HG03575 (cell line): ENCODE data around the gene GMDS.
"Not testable (repeated sequence)": the region's sequence is repeated elsewhere in the genome, so short reads cannot be mapped to it uniquely, and the experiment has no call there.

Experiments
- ATAC-seq: cut with Tn5 transposase; IDR thresholded peaks from one replicate; pipeline ENCODE4 v1.9.1; 2021; ENCODE audit not compliant: unreplicated experiment, insufficient number of reproducible peaks, low FRiP score; ENCODE audit errors: extremely low read depth

Gene GMDS

GRCh38 chr6:1709234-1709641, 536.2 kb downstream of the GMDS start:
- ATAC-seq = no peak

GRCh38 chr6:1708820-1709219, 536.6 kb downstream of the GMDS start:
- ATAC-seq = no peak

DNA sequence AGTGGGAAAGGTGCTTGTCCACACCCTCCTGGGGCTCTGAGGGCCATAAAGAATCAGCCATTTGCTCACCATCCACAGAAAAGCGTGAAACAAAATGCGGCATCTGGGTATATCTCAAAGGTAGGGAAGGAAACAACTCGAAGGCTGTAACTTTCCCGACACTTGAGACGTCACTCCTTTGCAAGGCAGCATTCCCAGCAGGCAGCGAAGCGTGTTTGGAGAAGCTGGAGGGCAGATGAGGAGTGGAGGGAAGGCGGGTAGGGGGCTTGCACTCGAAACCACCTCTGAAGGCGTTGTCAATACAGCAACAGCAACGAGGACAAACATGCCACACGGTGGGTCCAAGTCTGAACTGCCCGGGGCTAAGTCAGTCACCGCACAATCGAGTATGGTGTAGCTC, 537.3 kb downstream of the GMDS start:
- ATAC-seq = no peak

GRCh38 chr6:1705630-1706029, 539.8 kb downstream of the GMDS start:
- no peak for ATAC-seq

- no peak for ATAC-seq
Observed at GRCh38 chr6:1705183-1705582, 540.2 kb downstream of the GMDS start.

DNA sequence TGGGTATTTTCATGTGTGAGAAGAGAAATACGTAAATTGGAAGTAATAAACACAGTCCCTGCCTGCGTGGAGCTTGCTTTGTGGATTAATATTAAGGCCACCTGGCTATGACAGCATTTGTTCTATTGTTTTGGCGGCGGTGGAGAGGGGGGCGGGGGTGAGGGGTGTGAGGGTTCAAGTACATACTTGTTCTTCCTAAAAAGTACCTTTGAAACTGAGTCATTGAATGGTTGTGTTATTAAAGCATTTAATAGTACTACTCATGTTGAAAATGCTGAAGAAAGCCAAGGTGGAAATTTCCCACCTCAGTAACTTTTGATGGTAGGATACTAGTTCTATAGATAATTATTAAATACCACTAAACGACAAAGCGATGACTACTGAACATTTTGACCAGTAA, 540.7 kb downstream of the GMDS start:
- ATAC-seq = no peak

- ATAC-seq = no peak
Observed at GRCh38 chr6:1703923-1704322, 541.5 kb downstream of the GMDS start.

GRCh38 chr6:1703091-1703855, 542.1 kb downstream of the GMDS start:
- ATAC-seq = no peak

DNA sequence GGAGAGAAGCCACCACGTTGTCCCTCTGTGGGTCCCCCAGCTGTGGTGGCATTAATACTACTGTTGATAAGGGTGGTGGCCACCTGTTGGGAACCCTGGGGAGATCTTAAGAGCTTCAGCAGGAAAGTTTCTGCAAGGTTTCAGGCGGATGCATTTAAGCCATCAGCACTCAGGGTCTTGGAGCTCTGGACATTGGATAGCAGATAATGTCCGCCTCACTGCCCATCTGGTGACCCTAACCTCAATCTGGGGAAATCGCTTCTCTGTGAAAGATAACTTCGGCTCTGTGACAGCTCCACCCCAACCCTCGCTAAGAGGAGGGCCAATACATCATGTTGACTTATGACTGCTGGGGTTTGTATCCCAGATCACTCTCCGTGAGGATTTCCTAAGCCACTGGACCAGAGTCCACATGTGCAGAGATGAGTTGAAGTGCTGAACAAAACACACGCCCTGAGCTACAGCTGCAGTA, 542.8 kb downstream of the GMDS start:
- no peak for ATAC-seq

GRCh38 chr6:1701668-1702353, 543.6 kb downstream of the GMDS start:
- no peak for ATAC-seq

GRCh38 chr6:1700278-1700967, 545.0 kb downstream of the GMDS start:
- no peak for ATAC-seq

DNA sequence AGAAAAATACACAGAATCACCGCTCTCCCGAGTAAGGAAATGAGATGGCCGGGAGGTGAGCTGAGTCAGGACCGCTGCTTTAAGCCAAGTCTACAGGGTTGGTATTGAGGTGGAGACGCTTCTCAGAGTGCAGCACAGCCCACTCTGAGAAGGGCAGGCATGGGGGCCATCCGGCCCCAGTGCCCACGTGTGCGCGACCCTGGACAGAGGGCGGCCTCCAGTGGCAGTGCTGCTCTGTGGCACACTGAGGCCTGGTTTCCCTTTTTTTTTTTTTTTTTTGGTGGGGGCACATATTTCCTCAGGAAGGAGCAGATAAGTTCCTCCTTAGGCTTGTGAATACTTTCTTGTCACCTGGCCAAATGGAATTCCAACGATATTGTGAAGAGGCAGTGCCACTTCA, 546.9 kb downstream of the GMDS start:
- ATAC-seq = no peak

DNA sequence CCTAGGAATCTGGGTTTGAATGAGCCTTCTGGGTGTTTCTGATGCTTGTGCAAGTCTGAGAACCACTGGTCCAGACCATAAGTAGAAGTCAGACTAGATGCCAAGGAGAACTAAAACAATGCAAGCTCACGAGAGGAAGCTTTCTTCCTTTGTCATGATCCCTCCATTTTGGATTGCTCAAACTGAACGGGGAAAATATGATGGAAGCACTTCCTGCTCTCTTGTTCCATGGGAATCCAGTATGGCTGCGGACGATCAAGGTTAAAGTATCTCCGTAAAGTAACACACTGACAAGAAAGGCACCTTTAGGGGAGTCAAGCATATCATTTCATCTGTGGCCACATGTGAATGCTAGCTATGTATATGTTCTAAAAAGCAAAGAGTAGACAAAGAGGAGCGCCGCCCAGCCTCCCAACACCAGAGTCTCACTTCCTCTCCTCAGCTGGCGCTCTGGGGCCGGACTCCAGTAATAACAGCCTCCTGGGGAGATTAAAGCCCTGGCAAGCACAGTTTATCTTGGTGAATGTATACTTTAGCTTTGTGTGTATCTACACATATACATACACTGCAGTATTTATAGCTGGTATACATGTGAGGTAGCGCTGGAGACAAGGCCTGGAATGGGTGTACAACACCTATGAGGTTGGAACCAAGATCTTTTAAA, 547.6 kb downstream of the GMDS start:
- ATAC-seq = no peak

- no peak for ATAC-seq
Observed at GRCh38 chr6:1696463-1696850, 548.9 kb downstream of the GMDS start.

DNA sequence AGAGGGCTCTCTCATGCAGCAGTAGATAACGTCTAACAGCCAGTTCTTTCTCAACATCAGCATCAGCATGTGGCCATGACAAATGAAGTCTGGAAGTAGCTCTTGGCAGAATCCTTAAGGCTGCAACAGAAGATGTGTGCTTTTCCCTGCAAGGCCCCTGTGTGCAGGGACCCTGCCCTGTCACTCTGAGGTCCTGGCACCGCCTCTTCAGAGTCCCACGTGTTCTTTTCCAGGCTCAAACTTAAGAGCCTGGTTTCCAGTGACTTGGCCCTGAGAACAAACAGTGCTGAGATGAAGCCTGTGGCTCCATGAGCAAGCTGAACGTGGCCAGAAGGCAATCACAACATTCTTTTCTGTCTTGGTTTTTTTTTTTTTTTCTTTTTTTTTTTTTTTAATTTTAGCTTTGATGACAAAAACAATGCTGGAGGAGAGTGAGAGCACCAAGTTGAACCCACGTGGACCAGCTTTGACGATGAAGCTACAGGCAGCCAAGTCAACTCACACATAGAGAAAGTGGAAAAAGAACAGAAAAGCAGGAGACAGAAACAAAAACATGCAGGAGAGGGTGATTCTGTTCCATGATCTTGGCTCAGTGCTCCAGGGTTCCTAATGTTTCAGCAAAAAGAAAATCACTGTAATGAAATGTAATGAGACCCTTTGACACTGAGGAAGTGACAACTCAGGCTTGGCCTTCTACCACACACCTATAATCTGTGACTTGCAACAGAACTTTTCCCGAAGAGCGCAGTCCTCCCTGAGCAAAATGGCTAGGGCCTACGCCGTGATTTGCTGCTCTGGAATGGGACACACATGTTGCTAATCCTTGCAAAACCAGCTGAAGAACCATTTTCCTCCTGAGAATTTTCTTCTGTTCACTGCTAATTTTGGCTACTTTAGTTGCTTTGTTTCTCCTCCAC, 549.6 kb downstream of the GMDS start:
- no peak for ATAC-seq

- ATAC-seq = not testable (repeated sequence)
Observed at GRCh38 chr6:1691828-1692227, 553.6 kb downstream of the GMDS start.

- not testable (repeated sequence) for ATAC-seq
Observed at GRCh38 chr6:1690656-1691055, 554.7 kb downstream of the GMDS start.

- ATAC-seq = no peak
Observed at GRCh38 chr6:1689141-1689540, 556.3 kb downstream of the GMDS start.
